ENCODE measurements around the gene CYBA. TPM values are rescaled to one million over a fixed set of nuclear protein-coding genes. Genes with fewer than 3 reads are reported as not detected.

The CYBA gene
- polyA plus RNA-seq, 1 donor (not counting 4 experiments of a cell fraction or from before 2014, with no cell fraction given), result 4.4 TPM

GRCh38 chr16:88688013-88688778 is 37.3 kb upstream of the CYBA start:
- Histone ChIP-seq H3K4me3 (ENCODE audit: control insufficient read depth in 2 of 3, extremely low read depth in 1 of 3, insufficient read depth in 2 of 3, low read depth in 1 of 3, low read length in 3 of 3) (no peak overlapping the region), H3K9me3 (ENCODE audit: control insufficient read depth, low read depth, low read length) (no peaks in the 10 kb centered on the region), H3K36me3 (ENCODE audit: control insufficient read depth in 2 of 2, extremely low read depth in 1 of 2, insufficient read depth in 2 of 2, low read length in 2 of 2) (no peaks in the 10 kb centered on the region), H3K27ac (ENCODE audit: control insufficient read depth, insufficient read depth, low read length) (no peak overlapping the region), H3K9me1 (ENCODE audit: control insufficient read depth, extremely low read depth, insufficient read depth, low read length) (no peaks in the 10 kb centered on the region), H3K9ac (ENCODE audit: control insufficient read depth, extremely low read depth, insufficient read depth, low read length) (no peak overlapping the region), H2AFZ (ENCODE audit: control insufficient read depth, low read length) (no peak overlapping the region), H3K79me2 (ENCODE audit: control insufficient read depth, insufficient read depth, low read length) (no peaks in the 10 kb centered on the region), H3K4me1 (ENCODE audit: control insufficient read depth, extremely low read depth, insufficient read depth, low read length) (peaks cover 14% of the 10 kb centered on the region), H3K27me3 (ENCODE audit: control insufficient read depth, extremely low read depth, insufficient read depth, low read length) (peaks cover 71% of the 10 kb centered on the region), H4K20me1 (ENCODE audit: control insufficient read depth, extremely low read depth, insufficient read depth, low read length) (peaks cover 2% of the 10 kb centered on the region), H3K4me2 (ENCODE audit: control insufficient read depth, extremely low read depth, insufficient read depth, low read depth, low read length) (no peak overlapping the region)
- FAIRE-seq (no peak), DNase-seq (ENCODE audit: low read depth, low spot score) (no peak)
- dilution Hi-C loops (cut with MboI; ENCODE audit: extremely low pct_ligation_motif_present, low sequenced_read_pairs), result no loop called here
- TF ChIP-seq, protein P1, sequence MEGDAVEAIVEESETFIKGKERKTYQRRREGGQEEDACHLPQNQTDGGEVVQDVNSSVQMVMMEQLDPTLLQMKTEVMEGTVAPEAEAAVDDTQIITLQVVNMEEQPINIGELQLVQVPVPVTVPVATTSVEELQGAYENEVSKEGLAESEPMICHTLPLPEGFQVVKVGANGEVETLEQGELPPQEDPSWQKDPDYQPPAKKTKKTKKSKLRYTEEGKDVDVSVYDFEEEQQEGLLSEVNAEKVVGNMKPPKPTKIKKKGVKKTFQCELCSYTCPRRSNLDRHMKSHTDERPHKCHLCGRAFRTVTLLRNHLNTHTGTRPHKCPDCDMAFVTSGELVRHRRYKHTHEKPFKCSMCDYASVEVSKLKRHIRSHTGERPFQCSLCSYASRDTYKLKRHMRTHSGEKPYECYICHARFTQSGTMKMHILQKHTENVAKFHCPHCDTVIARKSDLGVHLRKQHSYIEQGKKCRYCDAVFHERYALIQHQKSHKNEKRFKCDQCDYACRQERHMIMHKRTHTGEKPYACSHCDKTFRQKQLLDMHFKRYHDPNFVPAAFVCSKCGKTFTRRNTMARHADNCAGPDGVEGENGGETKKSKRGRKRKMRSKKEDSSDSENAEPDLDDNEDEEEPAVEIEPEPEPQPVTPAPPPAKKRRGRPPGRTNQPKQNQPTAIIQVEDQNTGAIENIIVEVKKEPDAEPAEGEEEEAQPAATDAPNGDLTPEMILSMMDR (optimal IDR thresholded peaks at IDR 0.05 in 1 of 3, IDR thresholded peaks at IDR 0.05 in 1 of 3, conservative IDR thresholded peaks at IDR 0.05 in 1 of 3; ENCODE audit: extremely low read depth in 1 of 3, insufficient read depth in 2 of 3, low read length in 3 of 3), result no peak
- peak; percentile 23 for TF ChIP-seq EZH2 (IDR thresholded peaks at IDR 0.05; ENCODE audit: low read length)

DNA sequence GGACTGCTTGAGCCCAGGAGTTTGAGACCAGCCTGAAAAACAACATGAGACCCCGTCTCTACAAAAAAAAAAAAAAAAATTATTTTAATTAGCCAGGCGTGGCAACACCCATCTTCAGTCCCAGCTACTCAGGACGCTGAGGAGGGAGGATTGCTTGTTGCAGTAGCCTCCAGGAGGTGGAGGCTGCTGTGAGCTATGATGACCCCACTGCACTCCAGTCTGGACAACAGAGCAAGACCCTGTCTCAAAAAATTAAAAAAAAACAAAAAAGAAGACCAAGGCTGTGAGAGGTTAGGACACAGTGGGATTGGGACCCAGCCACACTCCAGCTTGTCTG is 36.8 kb upstream of the CYBA start:
- H3K27ac ChIP-seq (ENCODE audit: control insufficient read depth, insufficient read depth, low read length), result no peak overlapping the region
- H3K4me2 ChIP-seq (ENCODE audit: control insufficient read depth, extremely low read depth, insufficient read depth, low read depth, low read length), result no peak overlapping the region
- no peaks in the 10 kb centered on the region for H3K79me2 ChIP-seq (ENCODE audit: control insufficient read depth, insufficient read depth, low read length)
- H2AFZ ChIP-seq (ENCODE audit: control insufficient read depth, low read length), result no peak overlapping the region
- TF ChIP-seq, protein P1 (optimal IDR thresholded peaks at IDR 0.05 in 1 of 3, IDR thresholded peaks at IDR 0.05 in 1 of 3, conservative IDR thresholded peaks at IDR 0.05 in 1 of 3; ENCODE audit: extremely low read depth in 1 of 3, insufficient read depth in 2 of 3, low read length in 3 of 3), result no peak
- TF ChIP-seq EZH2 (IDR thresholded peaks at IDR 0.05; ENCODE audit: low read length), result peak; percentile 9
- dilution Hi-C loops (cut with MboI; ENCODE audit: extremely low pct_ligation_motif_present, low sequenced_read_pairs), result no loop called here
- no peak overlapping the region for H3K9ac ChIP-seq (ENCODE audit: control insufficient read depth, extremely low read depth, insufficient read depth, low read length)
- peaks cover 14% of the 10 kb centered on the region for H3K4me1 ChIP-seq (ENCODE audit: control insufficient read depth, extremely low read depth, insufficient read depth, low read length)
- no peaks in the 10 kb centered on the region for H3K36me3 ChIP-seq (ENCODE audit: control insufficient read depth in 2 of 2, extremely low read depth in 1 of 2, insufficient read depth in 2 of 2, low read length in 2 of 2)
- H3K4me3 ChIP-seq (ENCODE audit: control insufficient read depth in 2 of 3, extremely low read depth in 1 of 3, insufficient read depth in 2 of 3, low read depth in 1 of 3, low read length in 3 of 3), result no peak overlapping the region
- peaks cover 2% of the 10 kb centered on the region for H4K20me1 ChIP-seq (ENCODE audit: control insufficient read depth, extremely low read depth, insufficient read depth, low read length)
- no peaks in the 10 kb centered on the region for H3K9me3 ChIP-seq (ENCODE audit: control insufficient read depth, low read depth, low read length)
- peaks cover 66% of the 10 kb centered on the region for H3K27me3 ChIP-seq (ENCODE audit: control insufficient read depth, extremely low read depth, insufficient read depth, low read length)
- FAIRE-seq (no peak), DNase-seq (ENCODE audit: low read depth, low spot score) (no peak)
- H3K9me1 ChIP-seq (ENCODE audit: control insufficient read depth, extremely low read depth, insufficient read depth, low read length), result no peaks in the 10 kb centered on the region
